ENCODE results near the gene TMX4.

Gene TMX4

DNA sequence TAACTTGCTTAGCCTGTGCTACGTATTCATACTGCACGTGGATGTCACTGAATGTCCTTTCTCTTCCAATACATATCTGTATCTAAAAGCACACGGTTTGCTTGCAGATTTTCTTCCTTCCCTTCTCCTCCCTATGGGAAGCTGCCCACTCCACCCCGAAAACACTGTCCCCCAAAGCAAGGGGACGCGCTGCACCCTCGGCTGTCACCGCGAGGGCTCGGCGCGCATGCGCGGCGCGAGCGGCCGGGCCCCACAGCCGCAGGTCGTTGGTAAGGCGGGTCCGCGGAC lies 659 bp downstream of the TMX4 start:
- peak; percentile 80 for DNase-seq (ENCODE audit: low spot score)

DNA sequence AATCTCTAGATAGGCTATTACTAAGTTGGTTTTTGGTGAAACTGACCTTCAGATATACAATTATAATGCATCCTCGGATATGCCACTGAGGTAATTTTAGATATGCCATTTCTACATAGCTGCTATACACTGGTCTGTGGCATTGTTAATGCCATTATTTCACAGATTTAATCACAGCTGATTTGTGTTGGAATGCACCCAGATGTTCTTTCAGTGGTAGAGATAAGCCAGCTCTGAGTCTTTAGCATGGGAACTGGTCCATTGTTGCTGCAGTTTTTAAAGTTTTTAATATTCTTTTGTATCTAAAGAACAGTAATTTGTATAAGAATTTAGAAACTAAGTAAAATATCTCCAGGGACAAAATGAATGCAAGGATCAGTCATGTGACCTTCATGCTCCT lies 6.8 kb downstream of the TMX4 start:
- DNase-seq (ENCODE audit: low spot score), result no peak

DNA sequence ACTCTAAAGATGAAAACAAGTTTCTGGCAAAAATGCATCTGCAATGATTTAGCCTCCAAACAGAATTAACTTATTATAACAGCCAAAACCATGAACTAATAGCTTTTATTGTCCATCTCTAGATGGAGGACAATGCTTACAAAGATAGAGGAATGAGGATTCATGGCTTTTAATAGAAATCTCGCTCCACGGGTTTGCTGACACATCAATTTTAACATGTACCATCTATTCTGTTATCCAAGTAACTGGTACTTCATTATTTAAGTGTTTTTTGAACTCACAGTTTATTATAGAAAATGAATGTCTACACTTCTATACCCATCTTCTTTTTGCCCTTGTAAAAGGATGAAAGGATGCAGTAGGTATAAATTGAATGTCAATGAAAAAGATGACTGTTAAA lies 10.8 kb downstream of the TMX4 start:
- no peak for DNase-seq (ENCODE audit: low spot score)

DNA sequence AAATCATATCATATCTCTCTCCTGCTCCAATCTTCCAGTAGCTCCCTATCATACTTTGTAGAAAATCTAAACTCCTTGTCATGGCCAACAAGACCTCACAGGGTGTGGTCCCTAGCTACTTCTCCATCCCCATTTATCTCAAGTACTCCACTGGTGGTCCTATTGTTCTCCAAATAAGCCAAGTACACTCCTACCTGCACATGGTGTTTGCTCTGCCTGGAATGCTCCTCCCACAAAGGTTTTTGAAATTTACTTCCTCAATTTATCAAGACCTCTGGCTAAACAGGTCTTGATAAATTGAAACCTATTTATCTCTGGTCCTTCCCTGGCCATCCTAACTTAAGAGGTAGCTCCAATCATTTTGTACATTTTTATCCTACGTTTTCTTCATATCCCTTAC lies 12.1 kb downstream of the TMX4 start:
- DNase-seq (ENCODE audit: low spot score), result no peak

DNA sequence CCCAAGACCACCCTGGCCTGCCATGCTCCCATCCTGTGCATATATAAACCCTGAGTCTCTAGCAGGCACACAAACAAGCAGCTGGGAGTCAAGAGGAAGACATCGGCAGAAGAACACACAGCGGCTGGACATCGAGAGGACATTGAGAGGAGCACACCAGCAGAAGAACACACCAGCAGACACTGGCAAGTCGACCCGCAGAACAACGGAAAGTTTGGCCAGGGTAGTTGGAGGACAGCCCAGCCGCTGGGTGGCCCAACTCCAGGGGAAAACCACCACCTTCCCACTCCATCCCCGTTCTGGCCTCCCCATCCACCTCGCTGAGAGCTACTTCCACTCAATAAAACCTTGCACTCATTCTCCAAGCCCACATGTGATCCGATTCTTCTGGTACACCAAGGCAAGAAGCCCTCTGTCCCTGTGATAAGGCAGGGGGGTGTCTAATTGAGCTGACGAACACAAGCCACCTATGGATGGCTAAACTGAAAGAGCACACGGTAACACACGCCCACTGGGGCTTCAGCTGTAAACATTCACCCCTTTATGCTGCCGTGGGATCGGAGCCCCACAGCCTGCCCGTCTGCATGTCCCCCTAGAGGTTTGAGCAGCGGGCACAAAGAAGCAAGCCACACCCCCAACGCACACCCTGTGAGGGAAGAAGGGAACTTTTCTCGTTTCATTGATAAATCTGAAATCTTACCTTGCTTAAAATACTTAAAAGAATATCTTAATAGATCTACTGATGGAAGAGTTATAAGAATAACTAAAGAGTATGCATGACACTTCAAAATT lies 13.8 kb downstream of the TMX4 start:
- no peak for DNase-seq (ENCODE audit: low spot score)

DNA sequence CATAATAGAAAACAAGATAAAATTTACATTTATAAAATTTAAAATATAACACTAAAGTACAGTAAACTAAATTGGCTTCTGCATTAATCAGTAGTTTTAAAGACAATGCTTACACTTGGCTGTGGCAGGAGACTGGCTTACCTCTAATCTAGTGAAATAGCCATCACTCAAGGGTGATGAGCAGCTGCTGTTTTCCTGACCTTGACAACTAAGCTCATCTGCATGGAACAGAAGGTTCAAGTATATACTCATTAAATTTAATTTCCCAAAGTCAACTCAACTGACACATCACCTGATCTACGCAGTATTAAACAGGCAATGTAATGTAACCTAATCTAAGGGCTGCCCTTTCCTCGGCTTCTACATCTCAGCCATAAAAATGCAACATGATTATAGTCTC lies 14.5 kb downstream of the TMX4 start:
- DNase-seq (ENCODE audit: low spot score), result no peak

DNA sequence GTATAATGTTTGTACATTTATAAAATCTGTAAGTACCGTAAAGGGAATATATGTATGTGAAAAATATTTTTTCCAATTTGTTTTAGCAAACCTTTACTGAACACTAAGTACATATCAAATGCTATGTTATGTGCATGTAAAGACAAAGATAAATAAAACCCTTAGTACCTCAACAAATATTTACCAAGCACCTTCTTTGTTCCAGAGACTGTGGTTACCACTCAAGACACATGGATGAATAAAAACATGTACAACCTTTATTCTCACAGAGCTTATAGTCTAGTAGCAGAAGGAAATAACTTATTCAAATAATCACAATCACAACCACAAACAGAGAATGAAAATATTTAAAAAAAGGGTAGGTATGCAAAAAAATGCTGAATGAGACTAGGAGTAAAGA lies 17.5 kb downstream of the TMX4 start:
- DNase-seq (ENCODE audit: low spot score), result no peak

DNA sequence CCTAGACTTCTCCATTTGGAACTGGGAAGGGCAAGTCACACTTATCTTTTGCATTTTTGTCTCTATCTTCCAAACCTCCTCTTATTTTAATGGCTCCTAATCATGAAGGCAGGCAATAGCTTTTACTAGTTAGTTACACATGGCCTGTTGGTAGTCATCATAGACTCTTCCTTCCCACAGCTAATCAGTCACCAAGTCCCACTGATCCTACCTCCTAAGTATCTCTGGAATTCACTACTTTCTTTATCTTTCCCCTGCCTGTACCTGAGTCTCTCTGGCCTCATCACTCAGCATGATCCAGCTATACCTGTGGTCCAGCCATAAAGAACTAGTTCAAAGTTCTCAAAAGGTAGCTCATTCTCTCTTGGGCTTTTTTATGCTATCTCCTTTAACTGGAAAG lies 18.8 kb downstream of the TMX4 start:
- DNase-seq (ENCODE audit: low spot score), result no peak

DNA sequence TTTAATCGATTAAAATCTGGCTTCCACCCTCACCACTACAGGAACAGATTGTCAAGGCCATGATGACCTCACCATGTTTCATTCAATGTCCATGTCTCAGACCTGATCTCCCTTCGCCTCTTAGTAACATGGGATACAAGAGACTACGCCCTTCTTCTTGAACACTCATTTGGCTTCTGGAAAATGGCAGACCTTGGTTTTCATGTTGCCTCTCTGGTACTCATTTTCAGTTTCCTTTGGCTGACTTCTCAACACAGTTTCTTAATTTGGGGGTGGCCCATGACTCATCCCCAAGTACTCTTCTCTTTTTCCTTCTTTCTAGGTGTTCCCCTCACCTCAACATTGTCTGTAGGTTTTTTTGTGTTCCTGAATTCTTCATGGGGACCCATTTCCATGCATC lies 22.7 kb downstream of the TMX4 start:
- DNase-seq (ENCODE audit: low spot score), result no peak

DNA sequence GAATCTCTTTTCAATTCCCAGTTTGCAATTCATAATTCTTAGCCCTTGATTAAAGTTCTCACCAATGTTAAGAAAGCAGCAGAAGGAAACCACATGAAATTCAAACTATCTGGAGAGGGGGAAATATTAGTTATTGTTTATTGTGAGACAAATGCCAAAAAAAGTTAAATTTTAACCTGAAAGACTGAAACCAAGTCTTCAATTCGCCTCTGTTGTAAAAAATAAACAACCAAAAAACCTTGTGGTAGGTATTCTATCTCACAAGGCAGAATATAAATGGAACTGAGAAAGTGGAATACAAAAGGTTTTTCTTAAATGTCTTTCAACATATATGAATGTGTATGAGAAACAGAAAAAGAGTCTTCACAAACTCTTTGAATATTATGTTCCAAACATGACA lies 24.8 kb downstream of the TMX4 start:
- DNase-seq (ENCODE audit: low spot score), result no peak

DNA sequence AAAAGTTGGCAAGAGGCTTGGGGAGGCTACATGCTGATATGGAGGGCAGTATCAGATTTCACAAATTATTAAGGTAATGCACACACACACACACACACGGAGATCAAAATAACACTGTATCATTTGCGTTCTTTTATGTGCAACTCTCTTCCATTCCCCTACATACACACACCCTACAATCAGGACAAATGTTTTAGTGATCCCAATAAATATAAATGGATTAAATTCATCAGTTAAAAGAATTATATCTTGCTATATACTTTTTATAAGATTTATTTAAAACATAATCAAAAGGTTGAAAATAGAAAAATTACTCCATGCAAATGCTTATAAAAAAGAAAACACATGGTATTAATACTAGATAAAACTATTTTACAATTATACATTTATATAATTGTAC lies 25.9 kb downstream of the TMX4 start:
- DNase-seq (ENCODE audit: low spot score), result no peak

DNA sequence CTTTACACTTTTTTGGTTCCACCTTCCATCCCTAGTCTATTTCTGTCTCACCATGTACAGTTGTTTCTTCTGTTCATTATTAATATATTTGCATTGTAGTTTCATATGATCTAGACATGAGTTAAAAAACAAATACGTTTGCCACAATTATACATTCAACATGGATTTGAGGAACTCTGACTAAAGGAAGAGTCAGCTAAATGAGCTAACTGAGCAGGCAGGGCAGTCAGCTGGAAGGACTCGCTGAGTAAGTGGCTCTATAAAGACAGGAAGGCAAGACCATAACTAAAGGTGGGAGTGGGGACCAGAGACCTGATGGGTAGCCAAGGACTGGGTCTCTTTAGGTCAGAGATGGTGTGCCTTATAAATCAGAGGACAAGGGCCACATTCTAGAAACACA lies 26.3 kb downstream of the TMX4 start:
- no peak for DNase-seq (ENCODE audit: low spot score)

DNA sequence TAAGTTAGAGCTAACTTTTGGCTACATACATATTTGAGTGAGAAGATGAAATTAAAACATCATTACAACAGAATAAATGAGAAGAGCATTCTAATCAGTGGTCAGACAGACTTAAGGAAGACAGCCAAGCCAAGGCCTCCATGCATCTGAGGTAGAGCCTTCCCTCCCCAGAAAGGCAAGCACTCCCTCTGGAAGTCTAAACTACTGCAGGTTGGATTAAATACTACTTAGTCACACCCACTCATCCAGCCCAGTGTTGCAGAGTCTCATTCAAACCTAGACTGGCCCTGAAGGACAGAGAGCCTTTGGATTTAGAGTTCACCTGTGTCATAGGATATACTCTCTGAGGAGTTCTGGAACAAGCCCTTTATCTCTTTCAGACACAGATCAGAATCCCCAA lies 29.2 kb downstream of the TMX4 start:
- no peak for DNase-seq (ENCODE audit: low spot score)

DNA sequence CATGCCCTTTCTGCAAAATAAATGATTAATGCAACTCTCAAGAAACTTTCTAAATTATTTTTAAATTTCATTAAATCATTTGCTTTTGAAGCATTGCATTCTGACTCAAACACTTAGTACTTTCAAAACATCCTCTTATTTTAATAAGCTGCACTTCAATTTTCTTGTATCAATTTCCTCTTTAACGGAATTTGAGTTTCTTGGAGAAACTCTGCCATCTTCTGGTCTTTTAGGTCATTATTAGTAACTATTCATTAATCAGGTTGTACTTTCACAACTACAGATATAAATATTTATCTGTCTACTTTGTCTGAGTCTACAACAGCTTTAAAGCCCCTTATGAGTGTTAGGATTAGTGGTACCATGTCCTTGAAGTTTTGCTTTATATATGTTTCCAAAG lies 30.2 kb downstream of the TMX4 start:
- no peak for DNase-seq (ENCODE audit: low spot score)

DNA sequence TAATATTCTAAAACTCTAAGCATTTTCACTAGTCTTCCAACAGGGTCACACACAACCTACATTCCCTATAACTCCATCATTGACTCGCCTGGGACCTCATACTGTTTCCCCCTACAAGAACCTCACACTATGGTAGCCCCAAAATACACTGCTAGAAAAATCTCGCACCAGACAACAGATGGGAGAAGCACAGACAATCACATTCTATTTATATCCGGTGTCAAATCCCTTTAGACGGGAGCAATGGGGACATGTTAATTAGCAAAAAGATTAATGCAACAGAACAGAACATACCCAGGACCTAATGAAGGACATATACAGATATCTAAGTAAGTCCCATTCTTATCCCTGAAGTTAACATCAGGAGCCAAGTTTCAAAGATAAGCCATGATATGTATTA lies 33.6 kb downstream of the TMX4 start:
- DNase-seq (ENCODE audit: low spot score), result no peak

DNA sequence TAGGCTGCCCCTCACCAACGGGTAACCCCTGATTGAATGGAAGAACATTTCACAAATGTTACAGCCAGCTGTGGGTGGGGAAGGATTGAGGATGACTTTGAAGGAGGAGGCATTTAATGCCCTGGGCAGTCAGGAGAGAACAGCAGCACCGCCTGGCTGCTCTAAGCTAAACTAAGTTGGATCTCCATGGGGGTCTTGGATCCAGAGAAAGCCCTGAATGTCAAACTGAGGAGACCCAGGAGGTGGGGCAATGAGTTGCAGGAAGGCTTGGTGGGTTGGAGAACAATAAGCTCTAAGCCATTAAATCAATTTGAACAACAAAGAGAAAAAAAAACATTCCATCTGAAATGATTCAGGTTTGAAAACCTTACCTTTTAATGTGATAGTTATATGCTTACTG lies 35.4 kb downstream of the TMX4 start:
- DNase-seq (ENCODE audit: low spot score), result no peak

DNA sequence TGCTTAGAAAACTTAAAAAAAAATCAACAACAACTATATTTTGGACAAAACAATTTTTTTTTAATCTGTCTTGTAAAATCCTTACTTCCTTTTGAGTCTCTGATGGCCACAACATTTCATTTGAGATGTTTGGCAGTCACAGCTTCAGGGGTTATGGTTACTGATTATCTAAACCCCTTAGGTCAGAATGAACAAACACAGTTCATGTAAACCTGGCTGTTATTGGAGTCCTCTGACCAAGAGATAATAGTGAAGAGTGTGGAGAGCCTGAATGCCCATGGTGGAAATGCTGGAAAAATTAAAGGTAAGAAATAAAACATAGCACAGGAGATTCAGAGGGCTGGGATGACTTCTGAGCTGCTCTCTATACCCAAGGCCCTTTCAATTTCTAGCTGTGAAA lies 38.2 kb downstream of the TMX4 start:
- no peak for DNase-seq (ENCODE audit: low spot score)

DNA sequence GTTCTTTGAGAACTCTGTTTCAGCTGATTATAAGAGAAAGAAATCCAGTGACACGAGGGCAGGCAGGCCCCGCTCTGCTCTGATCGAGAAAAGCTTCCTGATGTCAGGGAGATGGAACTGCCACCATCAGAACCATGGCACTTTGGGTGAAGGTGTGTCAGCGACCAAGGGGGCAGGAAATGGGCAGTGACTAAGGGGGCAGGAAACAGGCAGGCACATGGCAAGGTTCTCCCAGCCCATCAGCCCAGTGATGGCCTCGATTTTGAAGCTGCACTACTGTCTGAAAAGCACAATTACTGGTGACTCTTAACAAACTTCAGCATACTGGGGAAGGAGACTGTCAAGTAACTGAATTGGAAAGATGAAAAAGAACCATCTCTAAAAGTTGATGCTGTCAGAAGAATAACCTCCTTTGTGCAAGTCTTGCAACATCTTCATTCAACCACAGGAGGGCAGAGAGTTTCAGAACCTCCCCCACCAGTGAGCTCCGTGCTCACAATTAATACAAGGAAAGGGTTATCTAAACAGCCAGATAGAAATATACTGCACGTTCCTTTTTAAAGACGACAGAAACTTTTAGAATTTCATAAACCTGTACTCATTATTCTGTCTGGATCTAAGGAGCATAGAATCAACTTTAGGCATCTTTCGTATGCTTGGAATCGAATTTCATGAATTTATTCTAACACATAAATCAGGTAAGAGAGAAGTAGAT lies 39.1 kb downstream of the TMX4 start:
- DNase-seq (ENCODE audit: low spot score), result peak; percentile 43

DNA sequence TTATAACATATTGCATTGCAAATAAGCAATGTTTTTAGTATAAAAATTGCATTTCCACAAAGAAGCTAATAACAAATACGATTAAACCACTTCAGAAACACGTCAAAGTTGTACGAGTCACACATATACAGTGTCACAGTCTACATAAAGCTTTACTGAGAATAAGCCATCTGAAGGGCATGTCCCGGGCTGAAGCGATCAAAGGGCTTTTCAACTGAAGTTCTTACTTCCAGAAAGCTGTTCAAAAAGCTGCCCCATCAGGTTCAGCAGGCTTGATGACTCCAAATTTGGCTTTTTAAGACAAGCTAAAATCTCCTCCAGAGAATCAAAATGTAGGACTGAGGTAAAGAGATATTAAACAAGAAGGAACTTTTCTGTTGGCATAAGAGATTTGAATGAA lies 41.9 kb downstream of the TMX4 start:
- no peak for DNase-seq (ENCODE audit: low spot score)

DNA sequence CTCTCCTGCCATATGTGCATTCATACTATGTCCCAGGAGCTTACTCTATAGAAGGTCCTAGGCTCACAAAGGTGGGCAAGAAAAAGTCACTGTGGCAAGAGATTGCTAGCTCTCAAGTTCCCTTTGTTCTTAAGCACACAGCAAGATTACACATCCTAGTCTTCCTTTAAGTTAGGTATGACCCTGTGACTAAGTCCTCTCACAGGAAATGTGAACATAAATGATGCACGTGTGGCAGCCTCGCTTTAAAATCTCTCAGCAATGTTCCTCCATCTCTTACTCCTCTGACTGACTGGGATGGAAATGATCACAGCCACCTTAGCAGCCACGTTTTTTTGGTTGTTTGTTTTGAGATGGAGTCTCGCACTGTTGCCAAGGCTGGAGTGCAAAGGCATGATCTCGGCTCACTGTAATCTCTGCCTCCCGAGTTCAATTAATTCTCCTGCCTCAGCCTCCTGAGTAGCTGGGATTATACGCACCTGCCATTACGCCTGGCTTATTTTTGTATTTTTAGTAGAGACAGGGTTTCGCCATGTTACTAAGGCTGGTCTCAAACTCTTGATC lies 43.6 kb downstream of the TMX4 start:
- DNase-seq (ENCODE audit: low spot score), result no peak

DNA sequence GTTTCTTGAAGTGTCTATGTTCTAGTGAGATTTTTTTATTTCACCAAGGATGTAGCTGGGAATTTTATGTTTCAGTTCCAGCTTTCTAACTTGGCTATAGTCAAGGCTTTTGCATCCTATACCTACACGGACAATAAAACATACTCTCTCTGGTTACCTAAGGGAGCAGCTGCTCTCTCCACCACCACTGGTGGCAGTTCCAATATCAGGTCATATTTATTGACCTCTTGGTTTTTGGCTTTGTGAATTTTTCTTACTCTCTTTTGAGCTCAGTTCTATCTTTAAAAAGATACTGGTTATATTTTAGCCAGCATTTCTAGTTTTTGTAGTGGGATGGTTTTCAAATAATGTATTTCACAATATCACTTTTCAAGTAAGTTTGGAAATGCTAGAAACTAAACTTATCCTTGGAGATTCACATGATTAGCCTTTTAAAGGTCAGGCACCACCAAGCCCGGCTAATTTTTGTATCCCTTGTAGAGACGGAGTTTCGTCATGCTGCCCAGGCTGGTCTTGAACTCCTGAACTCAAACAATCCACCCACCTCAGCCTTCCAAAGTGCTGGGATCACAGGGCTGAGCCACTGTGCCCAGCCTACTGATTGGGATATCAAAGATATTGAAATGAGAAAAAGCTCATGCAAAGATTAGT lies 44.7 kb downstream of the TMX4 start:
- no peak for DNase-seq (ENCODE audit: low spot score)

DNA sequence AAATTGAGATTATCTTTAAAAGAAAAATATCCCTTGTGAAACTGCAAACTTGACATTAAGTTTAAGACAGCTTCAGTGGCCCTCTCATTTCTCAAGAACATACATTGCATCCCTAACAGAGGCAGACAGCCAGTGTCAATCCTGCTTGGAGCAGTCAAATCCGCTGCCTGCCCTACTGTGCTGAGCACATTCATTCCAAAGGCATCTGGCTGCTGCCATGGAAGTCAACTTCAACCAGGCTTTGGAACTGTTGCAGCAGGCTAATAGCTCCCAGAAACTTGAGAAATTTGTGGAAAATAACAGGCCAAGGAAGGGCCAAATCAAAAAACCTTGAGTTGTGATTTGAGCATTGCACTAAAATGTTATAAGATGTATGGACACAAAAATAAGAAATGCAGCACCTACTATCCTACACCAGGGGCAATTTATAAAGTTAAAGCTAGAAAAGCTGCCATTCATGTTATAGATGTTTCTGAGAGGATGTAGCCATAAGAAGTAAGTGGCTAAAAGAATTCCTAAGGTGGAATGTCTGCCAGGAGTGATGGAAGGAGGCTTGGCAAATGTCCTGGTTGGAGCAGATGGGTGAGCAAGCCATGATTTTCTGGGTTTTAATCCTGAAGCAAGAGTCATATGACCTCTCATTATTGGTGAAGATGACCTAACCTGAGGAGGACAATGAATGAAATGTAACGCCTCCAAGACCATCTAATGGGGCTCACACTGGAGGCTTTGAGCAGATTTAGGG lies 47.9 kb downstream of the TMX4 start:
- DNase-seq (ENCODE audit: low spot score), result no peak
